Esophagus muscularis mucosa (tissue), 4 donors: ENCODE data around the gene DLK1. TPM values are rescaled to one million over a fixed set of nuclear protein-coding genes. Genes with fewer than 3 reads are reported as not detected.

ENCODE experiments used
- DNase-seq: peaks from one replicate; pipeline ENCODE4 v3.0.0-alpha.2; 2017; ENCODE audit errors: extremely low spot score
- H3K27ac ChIP-seq, 4 donors: fragments of 200-600 bp; sonication (generic); replicated peaks in 1 of 4; 1 replicate in 3 of 4; 2 replicates in 1 of 4; pipeline ENCODE4 v1.5.1; 2016 to 2019; ENCODE audit warnings: mild to moderate bottlenecking in 1 of 4
- H3K27me3 ChIP-seq, 4 donors: fragments of 200-600 bp; sonication (generic); one replicate each; pipeline versions ENCODE4 v1.5.1 to v1.6.0; 2016 to 2019
- H3K36me3 ChIP-seq, 4 donors: fragments of 200-600 bp; sonication (generic); one replicate each; pipeline ENCODE4 v1.5.1; 2016 to 2019
- H3K4me1 ChIP-seq, 4 donors: fragments of 200-600 bp; sonication (generic); one replicate each; pipeline ENCODE4 v1.5.1; 2016 to 2019
- H3K4me3 ChIP-seq, 4 donors: fragments of 200-600 bp; sonication (generic); 1 replicate in 2 of 4; 2 replicates in 2 of 4; pipeline ENCODE4 v1.5.1; 2016 to 2019; ENCODE audit warnings: mild to moderate bottlenecking in 4 of 4, moderate library complexity in 1 of 4
- H3K9me3 ChIP-seq, 4 donors: fragments of 200-600 bp; sonication (generic); 1 replicate in 3 of 4; 2 replicates in 1 of 4; pipeline ENCODE4 v1.5.1; 2016 to 2019
- CTCF ChIP-seq, 3 experiments: fragments of 200-600 bp in 2 of 3; fragments of 450-650 bp in 1 of 3; sonication (generic) in 2 of 3; IDR thresholded peaks; one replicate each; pipeline ENCODE4 v1.5.1; 2017 to 2019; ENCODE audit warnings: antibody characterized with exemption in 3 of 3, mild to moderate bottlenecking in 2 of 3, moderate library complexity in 1 of 3
- EP300 ChIP-seq: sonication (generic); formaldehyde crosslinking; IDR thresholded peaks from one replicate; pipeline ENCODE4 v1.6.1; 2017; ENCODE audit warnings: antibody characterized with exemption
- POLR2A ChIP-seq: fragments of 450-650 bp; IDR thresholded peaks from one replicate; pipeline ENCODE4 v1.6.1; 2017; ENCODE audit warnings: antibody characterized with exemption, moderate library complexity, mild to moderate bottlenecking, low read depth
- POLR2AphosphoS5 ChIP-seq, 2 donors: sonication (generic); formaldehyde crosslinking; IDR thresholded peaks; one replicate each; pipeline ENCODE4 v1.6.1; 2017; ENCODE audit warnings: antibody characterized with exemption in 2 of 2
- WGBS: methylation state at CpG from one replicate; pipeline ENCODE4 v1.1.5; 2018; 5-methylcytosine and 5-hydroxymethylcytosine counted together
- intact Hi-C: fragments of 100-400 bp; cut with DNase I; formaldehyde crosslinking; loops from one replicate; pipeline ENCODE4 v1.15.1; 2023
- total RNA-seq, 4 donors: library from RNA; depleted of rRNA; stranded (reverse); fragments of >200 nt; gene quantifications; one replicate each; pipeline versions ENCODE4 v1.1.0 to v1.2.1, GENCODE V29; 2016

The DLK1 gene
- total RNA-seq, 4 donors from 2014 or later, result 0.33 TPM; not detected in 3

- intact Hi-C loops, result no loop called here
- H3K27ac ChIP-seq, result peak overlapping the region in 2 of 4 donors; percentile 43 to 49
- TF ChIP-seq CTCF (IDR thresholded peaks at IDR 0.05), result peak; percentile 60 to 72 (median 65)
- no peak for TF ChIP-seq EP300
- TF ChIP-seq POLR2AphosphoS5 (IDR thresholded peaks at IDR 0.05), result no peak
- no peak for TF ChIP-seq POLR2A
- H3K27me3 ChIP-seq, result peaks cover 0 to 64% (median 5%) of the 10 kb centered on the region in 4 donors
- H3K9me3 ChIP-seq, result no peaks in the 10 kb centered on the region
- peak overlapping the region; percentile 30 to 38 (median 32) for H3K4me3 ChIP-seq
- WGBS, result 17% methylated on average over 51 of the region's 59 CpGs
- H3K4me1 ChIP-seq, result peaks cover 12 to 20% (median 14%) of the 10 kb centered on the region in 4 donors
- no peak for DNase-seq
- no peaks in the 10 kb centered on the region for H3K36me3 ChIP-seq
Observed at GRCh38 chr14:100709289-100710284, 17.1 kb upstream of the DLK1 start.

DNA sequence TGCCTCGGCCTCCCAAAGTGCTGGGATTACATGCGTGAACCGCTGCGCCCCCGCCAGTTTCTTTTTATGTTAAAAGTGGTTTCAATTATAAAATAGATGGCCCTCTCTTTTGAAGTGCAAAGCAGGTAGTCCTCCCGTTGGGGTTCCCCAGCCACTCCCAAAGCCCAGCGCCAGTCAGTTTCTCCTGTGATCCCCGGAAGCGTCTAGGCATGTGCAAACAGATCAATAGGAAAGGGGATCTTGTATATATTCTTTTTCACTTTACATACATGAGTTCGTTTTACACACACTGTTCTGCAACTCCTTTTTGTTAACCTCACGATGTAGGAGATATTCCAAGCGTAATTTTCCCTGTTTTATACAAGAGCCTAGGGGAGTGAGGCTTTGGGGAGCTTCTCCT is 16.3 kb upstream of the DLK1 start:
- H3K4me1 ChIP-seq, result peaks cover 12 to 20% (median 14%) of the 10 kb centered on the region in 4 donors
- no peaks in the 10 kb centered on the region for H3K9me3 ChIP-seq
- H3K4me3 ChIP-seq, result no peak overlapping the region
- H3K36me3 ChIP-seq, result no peaks in the 10 kb centered on the region
- TF ChIP-seq CTCF (IDR thresholded peaks at IDR 0.05), result no peak
- TF ChIP-seq EP300, result no peak
- TF ChIP-seq POLR2A, result no peak
- no peak for TF ChIP-seq POLR2AphosphoS5 (IDR thresholded peaks at IDR 0.05)
- DNase-seq, result no peak
- H3K27me3 ChIP-seq, result peaks cover 0 to 56% (median 5%) of the 10 kb centered on the region in 4 donors
- 83% methylated on average over 12 of the region's 12 CpGs for WGBS
- intact Hi-C loops, result no loop called here
- no peak overlapping the region for H3K27ac ChIP-seq

DNA sequence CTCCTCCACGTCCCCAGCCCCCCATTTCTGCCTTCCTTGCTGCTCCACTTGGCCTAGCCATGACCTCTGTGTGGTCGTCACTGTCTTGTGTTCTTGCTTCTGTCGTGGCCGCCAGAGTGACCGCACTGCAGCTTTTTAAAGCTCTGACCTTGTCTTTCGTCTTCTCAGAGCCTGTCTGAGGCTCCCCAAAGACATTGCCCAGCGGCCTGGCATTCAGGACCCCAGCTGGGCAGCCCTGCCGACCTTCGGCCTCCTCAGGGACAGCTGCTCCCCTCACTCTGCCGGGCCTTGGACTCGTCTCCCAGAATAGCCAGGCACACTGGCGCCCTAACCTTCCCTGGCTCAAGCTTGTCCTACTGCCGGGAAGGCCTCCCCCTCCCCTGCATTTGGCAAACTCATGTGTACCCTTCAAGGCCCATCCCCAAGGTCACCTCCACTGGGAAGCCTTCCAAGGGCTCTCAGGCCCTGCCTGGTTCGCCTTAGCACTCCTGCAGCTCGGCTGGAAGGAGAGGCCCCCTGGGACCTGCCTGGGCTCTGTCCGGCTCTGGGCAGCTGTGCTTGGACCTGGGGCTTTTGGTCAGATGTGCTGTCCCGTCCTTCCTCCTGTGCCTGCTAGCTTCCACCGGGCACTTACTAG is 15.7 kb upstream of the DLK1 start:
- 83% methylated on average over 14 of the region's 18 CpGs for WGBS
- Histone ChIP-seq H3K36me3 (no peaks in the 10 kb centered on the region), H3K27me3 (peaks cover 0 to 52% (median 5%) of the 10 kb centered on the region in 4 donors), H3K4me1 (peaks cover 12 to 20% (median 14%) of the 10 kb centered on the region in 4 donors), H3K4me3 (no peak overlapping the region), H3K9me3 (peaks cover 0 to under 1% (median 0%) of the 10 kb centered on the region in 4 donors), H3K27ac (no peak overlapping the region)
- DNase-seq, result no peak
- TF ChIP-seq POLR2AphosphoS5 (IDR thresholded peaks at IDR 0.05) (no peak), POLR2A (no peak), EP300 (no peak), CTCF (IDR thresholded peaks at IDR 0.05) (no peak)
- intact Hi-C loops, result no loop called here

GRCh38 chr14:100711493-100711892 is 15.2 kb upstream of the DLK1 start:
- H3K9me3 ChIP-seq, result peaks cover 0 to 6% (median 0%) of the 10 kb centered on the region in 4 donors
- WGBS, result 62% methylated on average over 11 of the region's 12 CpGs

More at GRCh38 chr14:100711493-100711892, 15.2 kb upstream of the DLK1 start:
- intact Hi-C loops, result no loop called here
- H3K36me3 ChIP-seq, result no peaks in the 10 kb centered on the region
- no peak overlapping the region for H3K27ac ChIP-seq
- H3K4me1 ChIP-seq, result peaks cover 12 to 20% (median 14%) of the 10 kb centered on the region in 4 donors
- TF ChIP-seq CTCF (IDR thresholded peaks at IDR 0.05), result no peak
- no peak overlapping the region for H3K4me3 ChIP-seq
- no peak for DNase-seq
- peaks cover 0 to 48% (median 5%) of the 10 kb centered on the region in 4 donors for H3K27me3 ChIP-seq
